Measurements from ENCODE around the gene CUEDC1. TPM values are rescaled to one million over a fixed set of nuclear protein-coding genes. Genes with fewer than 3 reads are reported as not detected.

CUEDC1 gene
- polyA plus RNA-seq, 1 experiment, result 48.5 TPM

DNA sequence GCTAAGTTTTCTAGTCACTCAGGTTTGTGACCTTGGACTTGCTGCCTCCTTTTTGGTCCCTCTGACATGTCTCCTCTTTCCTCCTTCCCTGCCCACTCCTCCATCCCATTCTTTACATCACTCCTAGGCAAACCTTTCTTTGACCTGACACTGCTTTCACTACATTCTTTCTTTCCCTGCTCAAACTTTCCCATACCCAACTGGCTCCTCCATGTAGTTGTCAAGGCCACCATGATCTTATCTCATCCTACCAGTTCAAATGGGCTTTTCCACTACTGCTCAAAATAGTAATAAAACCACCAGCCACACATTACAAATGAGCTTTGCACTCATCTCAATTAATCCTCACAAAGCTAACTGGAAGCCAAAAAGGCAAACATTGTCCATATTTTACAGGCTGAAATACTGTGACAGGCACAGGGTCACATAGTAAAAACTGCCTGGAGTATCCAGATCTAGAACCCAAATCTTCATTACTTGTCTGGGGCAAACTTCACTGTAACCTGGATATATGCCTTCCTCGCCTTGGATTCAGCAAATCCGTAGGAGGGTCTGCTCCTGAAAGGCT lies 119.8 kb downstream of the CUEDC1 start:
- H3K4me3 ChIP-seq (ENCODE audit: low read depth, low read length), result no peak overlapping the region
- no peak for TF ChIP-seq CTCF (IDR thresholded peaks at IDR 0.05; ENCODE audit: insufficient read depth, low read depth, low read length)
- POLR2A ChIA-PET, result interaction anchor here (0.6 to 0.7 kb wide), 2 partner anchors 221 to 301 kb away, joined by 4 to 6 read pairs; no protein-coding TSS in a partner anchor
- CTCF ChIA-PET, result interaction anchor here (0.6 to 4.0 kb wide), 9 partner anchors 11 to 706 kb away, joined by 3 to 43 read pairs (median 17); partner anchors contain the start of gene MRPS23
- H3K36me3 ChIP-seq (ENCODE audit: control insufficient read depth, insufficient read depth, low read length), result peaks cover 4% of the 10 kb centered on the region
- H3K27me3 ChIP-seq (ENCODE audit: control insufficient read depth, insufficient read depth, low read length), result no peaks in the 10 kb centered on the region
- DNase-seq (ENCODE audit: low read depth), result no peak

DNA sequence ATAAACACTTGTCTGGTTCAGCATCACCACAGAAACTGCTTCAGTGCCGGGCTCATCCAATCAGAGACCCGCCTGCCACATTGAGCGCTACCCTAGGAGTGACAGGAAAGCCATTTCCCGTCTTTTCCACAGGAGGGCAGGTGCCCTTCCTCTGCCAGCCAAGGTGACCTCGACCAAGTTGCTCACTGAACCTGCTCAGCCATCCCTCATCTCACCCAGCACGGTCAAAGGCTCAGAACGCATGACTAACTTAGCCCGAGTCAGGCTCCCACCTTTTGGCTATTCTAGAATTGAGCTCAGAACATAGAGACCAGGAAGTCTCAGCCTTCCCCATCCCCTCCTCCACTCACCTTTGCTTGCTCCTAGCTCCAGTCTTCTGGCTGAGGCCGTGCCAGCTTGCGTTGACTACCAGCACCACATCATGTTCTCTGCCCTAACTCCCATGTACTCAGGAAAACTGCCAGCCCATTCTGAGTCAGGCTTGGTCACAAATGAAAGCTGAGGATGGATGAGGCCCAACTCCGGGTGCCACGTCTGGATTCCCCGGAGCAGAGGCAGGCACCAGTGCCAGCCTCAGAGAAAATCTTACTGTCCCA lies 121.0 kb downstream of the CUEDC1 start:
- no peak overlapping the region for H3K4me3 ChIP-seq (ENCODE audit: low read depth, low read length)
- H3K36me3 ChIP-seq (ENCODE audit: control insufficient read depth, insufficient read depth, low read length), result peaks cover 1% of the 10 kb centered on the region; the same call in 1 of the 2 replicates
- no peaks in the 10 kb centered on the region for H3K27me3 ChIP-seq (ENCODE audit: control insufficient read depth, insufficient read depth, low read length)
- POLR2A ChIA-PET, result no interaction called here
- CTCF ChIA-PET, result interaction anchor here (0.6 to 4.0 kb wide), 29 partner anchors 9 to 828 kb away, joined by 3 to 43 read pairs (median 4); partner anchors contain the start of genes AKAP1, MRPS23 and SRSF1
- DNase-seq (ENCODE audit: low read depth), result no peak
- TF ChIP-seq CTCF (IDR thresholded peaks at IDR 0.05; ENCODE audit: insufficient read depth, low read depth, low read length), result no peak

- DNase-seq (ENCODE audit: low read depth), result no peak
- Histone ChIP-seq H3K27me3 (ENCODE audit: control insufficient read depth, insufficient read depth, low read length) (no peaks in the 10 kb centered on the region), H3K4me3 (ENCODE audit: low read depth, low read length) (peak overlapping the region; percentile 38), H3K36me3 (ENCODE audit: control insufficient read depth, insufficient read depth, low read length) (no peaks in the 10 kb centered on the region)
- POLR2A ChIA-PET, result interaction anchor here (0.5 kb wide), 1 partner anchor 142 kb away, joined by 3 read pairs; no protein-coding TSS in a partner anchor
- CTCF ChIA-PET, result interaction anchor here (0.6 to 4.0 kb wide), 45 partner anchors 9 to 925 kb away, joined by 3 to 43 read pairs (median 4); partner anchors contain the start of genes AKAP1, MRPS23 and SRSF1
- peak; percentile 89 for TF ChIP-seq CTCF (IDR thresholded peaks at IDR 0.05; ENCODE audit: insufficient read depth, low read depth, low read length)
These were observed 121.9 kb downstream of the CUEDC1 start for GRCh38 chr17:57833179-57833939.

GRCh38 chr17:57832314-57833178 lies 122.7 kb downstream of the CUEDC1 start:
- no peak for DNase-seq (ENCODE audit: low read depth)
- POLR2A ChIA-PET, result interaction anchor here (0.5 kb wide), 1 partner anchor 143 kb away, joined by 3 read pairs; no protein-coding TSS in a partner anchor
- Histone ChIP-seq H3K4me3 (ENCODE audit: low read depth, low read length) (no peak overlapping the region), H3K36me3 (ENCODE audit: control insufficient read depth, insufficient read depth, low read length) (no peaks in the 10 kb centered on the region), H3K27me3 (ENCODE audit: control insufficient read depth, insufficient read depth, low read length) (no peaks in the 10 kb centered on the region)
- CTCF ChIA-PET, result interaction anchor here (0.6 to 4.0 kb wide), 39 partner anchors 8 to 924 kb away, joined by 3 to 43 read pairs (median 4); partner anchors contain the start of genes MRPS23 and SRSF1
- TF ChIP-seq CTCF (IDR thresholded peaks at IDR 0.05; ENCODE audit: insufficient read depth, low read depth, low read length), result no peak
